Measurements from ENCODE around the gene WRAP73. TPM values are rescaled to one million over a fixed set of nuclear protein-coding genes. Genes with fewer than 3 reads are reported as not detected.

Gene WRAP73
- total and polyA plus RNA-seq, 8 donors = 0.89 to 55.4 (median 12.6) TPM

DNA sequence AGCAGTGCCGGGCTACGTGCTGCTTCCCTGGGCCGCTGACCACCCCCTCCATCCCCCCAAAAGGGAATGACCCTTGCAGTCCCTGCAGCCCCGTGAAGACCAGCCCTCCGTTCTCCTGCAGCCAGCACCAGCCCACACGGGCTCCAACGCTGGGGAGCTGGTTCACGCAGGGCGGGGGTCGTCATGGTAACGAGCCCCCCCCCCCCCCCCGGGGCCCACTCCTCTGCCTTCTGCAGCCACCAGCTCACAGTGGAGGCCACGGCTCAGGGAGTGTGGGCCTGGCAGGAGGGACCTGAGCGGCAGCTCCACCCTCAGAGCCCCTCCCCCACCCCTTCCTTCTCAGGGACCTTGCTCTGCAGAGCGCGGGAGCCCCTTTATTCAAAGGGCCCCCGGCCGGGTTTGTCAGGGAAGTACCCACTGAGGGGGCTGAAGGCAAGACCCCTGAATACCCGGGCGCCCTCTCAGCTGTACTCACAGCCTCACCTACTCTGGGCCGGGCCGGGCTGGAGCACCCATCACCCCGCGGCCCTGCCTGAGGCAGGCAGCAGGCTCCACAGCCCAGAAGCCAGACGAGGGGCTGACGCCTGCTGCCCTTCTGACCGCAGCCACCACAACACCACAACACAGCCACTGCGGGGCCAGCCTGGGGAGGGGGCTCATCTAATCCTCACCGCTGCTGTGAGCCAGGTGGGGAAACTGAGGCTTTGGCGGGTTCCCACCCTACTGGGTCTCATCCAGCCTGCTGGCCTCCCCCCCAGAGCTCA lies 51.2 kb downstream of the WRAP73 start:
- Histone ChIP-seq H3K4me3 (peak overlapping the region in 1 of 4 donors; percentile 14), H3K27ac (no peak overlapping the region), H3K36me3 (no peaks in the 10 kb centered on the region), H3K27me3 (peaks cover 0 to 31% (median 5%) of the 10 kb centered on the region in 3 donors), H3K4me1 (peaks cover 14 to 24% (median 21%) of the 10 kb centered on the region in 4 donors), H3K9me3 (no peaks in the 10 kb centered on the region)
- 38 to 60% (median 44%) methylated on average over 17 to 30 of the region's 30 CpGs for WGBS, 5 donors
- DNase-seq = peak in 1 of 2 donors; percentile 46
- intact Hi-C loops (cut with DNase I; ENCODE audit: low total_unique reads) = no loop called here
- no peak for TF ChIP-seq POLR2AphosphoS5 (IDR thresholded peaks at IDR 0.05)

GRCh38 chr1:3598051-3598491 lies 51.8 kb downstream of the WRAP73 start:
- H3K9me3 ChIP-seq = no peaks in the 10 kb centered on the region
- intact Hi-C loops (cut with DNase I; ENCODE audit: low total_unique reads) = no loop called here
- H3K4me1 ChIP-seq = peaks cover 14 to 24% (median 21%) of the 10 kb centered on the region in 4 donors
- no peak for TF ChIP-seq EP300 (IDR thresholded peaks at IDR 0.05)
- no peak for TF ChIP-seq CTCF (IDR thresholded peaks at IDR 0.05)
- TF ChIP-seq POLR2AphosphoS5 (IDR thresholded peaks at IDR 0.05) = no peak
- no peak for TF ChIP-seq POLR2A (IDR thresholded peaks at IDR 0.05)
- H3K27ac ChIP-seq = no peak overlapping the region
- H3K27me3 ChIP-seq = peaks cover 0 to 24% (median 5%) of the 10 kb centered on the region in 3 donors
- no peaks in the 10 kb centered on the region for H3K36me3 ChIP-seq
- H3K4me3 ChIP-seq = peak overlapping the region in 2 of 4 donors; percentile 0 to 14
- WGBS, 5 donors = 19 to 54% (median 27%) methylated on average over 3 to 26 of the region's 26 CpGs
- DNase-seq = peak in 1 of 2 donors; percentile 86

DNA sequence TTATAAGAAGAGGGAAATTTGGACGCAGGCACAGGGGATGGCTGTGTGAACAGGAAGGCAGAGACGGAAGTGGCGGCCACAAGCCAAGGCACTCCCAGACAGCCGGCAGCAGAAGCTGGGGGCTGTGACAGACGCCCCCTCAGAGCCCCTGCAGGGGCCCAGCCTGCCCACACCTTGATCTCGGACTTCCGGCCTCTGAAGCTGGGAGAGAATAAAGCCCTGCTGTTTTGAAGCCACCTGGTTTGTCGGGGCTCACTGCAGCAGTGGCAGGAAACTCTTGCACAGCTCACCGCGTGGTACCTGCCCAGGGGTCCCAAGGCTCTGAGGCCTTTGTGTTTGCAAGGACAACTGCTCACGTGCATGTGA lies 52.3 kb downstream of the WRAP73 start:
- 52 to 58% (median 56%) methylated on average over 6 to 11 of the region's 11 CpGs for WGBS, 5 donors
- no peaks in the 10 kb centered on the region for H3K9me3 ChIP-seq
- no peak overlapping the region for H3K27ac ChIP-seq
- peaks cover 0 to 24% (median 5%) of the 10 kb centered on the region in 3 donors for H3K27me3 ChIP-seq
- peak in 1 of 2 donors; percentile 39 for DNase-seq
- peak overlapping the region in 1 of 4 donors; percentile 0 for H3K4me3 ChIP-seq
- peaks cover 14 to 24% (median 21%) of the 10 kb centered on the region in 4 donors for H3K4me1 ChIP-seq
- H3K36me3 ChIP-seq = no peaks in the 10 kb centered on the region
- intact Hi-C loops (cut with DNase I; ENCODE audit: low total_unique reads) = no loop called here
- TF ChIP-seq POLR2AphosphoS5 (IDR thresholded peaks at IDR 0.05) (no peak), EP300 (IDR thresholded peaks at IDR 0.05) (no peak), CTCF (IDR thresholded peaks at IDR 0.05) (no peak), POLR2A (IDR thresholded peaks at IDR 0.05) (no peak)

DNA sequence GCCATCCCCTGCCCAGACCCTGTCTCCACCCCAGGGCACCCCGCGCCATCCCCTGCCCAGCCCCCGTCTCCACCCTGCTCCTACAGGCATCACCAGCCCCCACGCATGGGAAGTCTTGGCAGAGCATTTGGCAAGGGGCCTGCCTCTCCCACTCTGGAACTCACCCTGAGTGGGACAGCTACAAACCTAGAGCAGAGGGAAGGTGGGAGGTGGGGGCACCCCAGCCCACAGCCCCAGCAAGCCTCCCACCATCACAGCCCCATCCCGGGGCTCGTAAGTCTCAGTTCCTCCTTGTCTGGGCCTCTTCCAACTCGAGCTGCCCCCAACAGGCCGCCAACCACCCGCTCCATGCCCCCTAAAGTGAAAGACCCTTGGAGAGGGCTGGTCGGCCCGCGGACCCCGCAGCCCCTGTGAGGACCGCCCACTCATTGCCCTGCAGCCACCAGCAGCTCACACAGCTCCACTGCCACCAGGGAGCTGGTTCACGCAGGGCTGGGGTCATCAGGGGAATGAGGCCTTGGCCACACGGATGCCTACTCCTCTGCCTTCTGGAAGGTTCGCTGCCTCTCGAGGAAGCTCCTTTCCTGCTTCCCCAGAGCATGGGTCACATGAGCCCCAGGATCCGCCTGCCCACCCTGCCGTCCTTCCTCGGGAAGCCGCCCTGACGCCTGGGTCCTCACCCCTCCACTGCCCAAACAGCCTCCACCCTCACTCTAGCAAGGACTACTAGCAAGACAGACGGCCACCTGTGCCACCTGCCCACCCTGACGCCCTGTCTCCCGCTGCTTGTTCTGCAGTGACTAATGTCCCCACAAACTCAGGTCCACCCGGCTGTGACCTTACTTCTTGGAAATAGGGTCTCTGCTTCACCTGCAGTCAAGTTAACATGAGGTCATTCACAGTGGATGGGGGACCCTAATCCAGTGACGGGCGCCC lies 53.0 kb downstream of the WRAP73 start:
- H3K27me3 ChIP-seq = peaks cover 0 to 29% (median 5%) of the 10 kb centered on the region in 3 donors
- peaks cover 14 to 24% (median 21%) of the 10 kb centered on the region in 4 donors for H3K4me1 ChIP-seq
- intact Hi-C loops (cut with DNase I; ENCODE audit: low total_unique reads) = no loop called here
- H3K27ac ChIP-seq = no peak overlapping the region
- WGBS, 5 donors = 71 to 87% (median 82%) methylated on average over 19 to 29 of the region's 29 CpGs
- H3K4me3 ChIP-seq = no peak overlapping the region
- no peaks in the 10 kb centered on the region for H3K9me3 ChIP-seq
- TF ChIP-seq POLR2AphosphoS5 (IDR thresholded peaks at IDR 0.05) (no peak), CTCF (IDR thresholded peaks at IDR 0.05) (no peak), EP300 (IDR thresholded peaks at IDR 0.05) (no peak), POLR2A (IDR thresholded peaks at IDR 0.05) (no peak)
- DNase-seq = no peak
- H3K36me3 ChIP-seq = no peaks in the 10 kb centered on the region

Measured in stomach (tissue), 9 donors.